AG04450 (cell line): ENCODE measurements around the gene TRIM15. TPM values are rescaled to one million over a fixed set of nuclear protein-coding genes. Genes with fewer than 3 reads are reported as not detected.

Source experiments
- CTCF ChIA-PET: fragments of 300-600, 350-600 bp; formaldehyde crosslinking; extraction: SDS; loops from one replicate; lab custom pipeline; 2022; ENCODE audit warnings: antibody characterized with exemption, inconsistent platforms; lab: Charles Lee
- POLR2A ChIA-PET: fragments of 350-600 bp; formaldehyde crosslinking; extraction: SDS; loops from one replicate; lab custom pipeline; 2021; ENCODE audit warnings: antibody characterized with exemption, inconsistent platforms; lab: Yijun Ruan, JAX
- DNase-seq: peaks from one replicate; pipeline ENCODE4 v3.0.0-alpha.2; 2011; ENCODE audit warnings: low read depth, low spot score
- H3K27ac ChIP-seq: one replicate; pipeline ENCODE4 v1.5.1; 2012; ENCODE audit warnings: low read depth, low read length, control low read depth
- H3K27me3 ChIP-seq: one replicate; pipeline ENCODE4 v1.6.0; 2012; ENCODE audit warnings: low read length; ENCODE audit not compliant: control insufficient read depth, insufficient read depth
- H3K4me3 ChIP-seq: 2 replicates; pipeline ENCODE4 v1.5.1; 2011; ENCODE audit warnings: mild to moderate bottlenecking, low read depth, low read length, control low read depth
- H3K9me3 ChIP-seq: 2 replicates; pipeline ENCODE4 v1.5.1; 2012; ENCODE audit warnings: low read length; ENCODE audit not compliant: control insufficient read depth, insufficient read depth
- polyA plus RNA-seq: library from polyadenylated mRNA; depleted of rRNA; stranded (reverse); fragments of >200 nt; gene quantifications from 2 replicates; pipeline ENCODE4 v1.2.3, GENCODE V29; 2011
- TF ChIP-seq, protein P1 (sequence below): IDR thresholded peaks from 2 replicates; pipeline ENCODE4 v1.5.1; 2011; ENCODE audit warnings: low read depth, low read length, control low read depth, inconsistent platforms

TRIM15 gene
- polyA plus RNA-seq, 1 experiment: not detected

- POLR2A ChIA-PET: no interaction called here
- Histone ChIP-seq H3K4me3 (no peak overlapping the region), H3K27me3 (peaks cover 25% of the 10 kb centered on the region), H3K9me3 (no peaks in the 10 kb centered on the region), H3K27ac (no peak overlapping the region)
- CTCF ChIA-PET: no interaction called here
- DNase-seq: no peak
- TF ChIP-seq, protein P1, sequence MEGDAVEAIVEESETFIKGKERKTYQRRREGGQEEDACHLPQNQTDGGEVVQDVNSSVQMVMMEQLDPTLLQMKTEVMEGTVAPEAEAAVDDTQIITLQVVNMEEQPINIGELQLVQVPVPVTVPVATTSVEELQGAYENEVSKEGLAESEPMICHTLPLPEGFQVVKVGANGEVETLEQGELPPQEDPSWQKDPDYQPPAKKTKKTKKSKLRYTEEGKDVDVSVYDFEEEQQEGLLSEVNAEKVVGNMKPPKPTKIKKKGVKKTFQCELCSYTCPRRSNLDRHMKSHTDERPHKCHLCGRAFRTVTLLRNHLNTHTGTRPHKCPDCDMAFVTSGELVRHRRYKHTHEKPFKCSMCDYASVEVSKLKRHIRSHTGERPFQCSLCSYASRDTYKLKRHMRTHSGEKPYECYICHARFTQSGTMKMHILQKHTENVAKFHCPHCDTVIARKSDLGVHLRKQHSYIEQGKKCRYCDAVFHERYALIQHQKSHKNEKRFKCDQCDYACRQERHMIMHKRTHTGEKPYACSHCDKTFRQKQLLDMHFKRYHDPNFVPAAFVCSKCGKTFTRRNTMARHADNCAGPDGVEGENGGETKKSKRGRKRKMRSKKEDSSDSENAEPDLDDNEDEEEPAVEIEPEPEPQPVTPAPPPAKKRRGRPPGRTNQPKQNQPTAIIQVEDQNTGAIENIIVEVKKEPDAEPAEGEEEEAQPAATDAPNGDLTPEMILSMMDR: no peak
These were observed 17.5 kb upstream of the TRIM15 start for GRCh38 chr6:30145818-30146217.

DNA sequence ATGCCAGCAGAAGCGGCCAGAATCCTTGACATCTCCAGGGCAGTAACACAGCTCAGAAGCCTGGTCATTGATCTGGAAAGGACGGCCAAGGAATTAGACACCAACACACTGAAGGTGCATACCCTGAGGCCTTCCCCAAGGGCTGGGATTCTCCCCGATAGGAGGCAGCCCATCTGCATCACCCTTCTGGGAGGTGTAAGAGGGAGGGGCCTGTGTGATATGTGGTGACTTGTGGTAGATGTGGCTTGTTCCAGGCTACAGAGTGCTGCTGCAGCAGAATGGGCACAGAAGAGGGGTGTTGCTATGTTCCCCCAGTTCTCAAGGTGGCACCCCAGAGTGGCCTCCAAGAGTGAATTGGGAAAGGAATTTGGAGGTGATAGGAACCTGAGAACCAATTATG, 16.2 kb upstream of the TRIM15 start:
- no peak overlapping the region for H3K27ac ChIP-seq
- CTCF ChIA-PET: interaction anchor here (3.0 kb wide), 1 partner anchor 15 kb away, joined by 12 read pairs; no protein-coding TSS in a partner anchor
- no peak overlapping the region for H3K4me3 ChIP-seq
- H3K9me3 ChIP-seq: no peaks in the 10 kb centered on the region
- POLR2A ChIA-PET: no interaction called here
- H3K27me3 ChIP-seq: peaks cover 19% of the 10 kb centered on the region
- DNase-seq: no peak
- TF ChIP-seq, protein P1: no peak

DNA sequence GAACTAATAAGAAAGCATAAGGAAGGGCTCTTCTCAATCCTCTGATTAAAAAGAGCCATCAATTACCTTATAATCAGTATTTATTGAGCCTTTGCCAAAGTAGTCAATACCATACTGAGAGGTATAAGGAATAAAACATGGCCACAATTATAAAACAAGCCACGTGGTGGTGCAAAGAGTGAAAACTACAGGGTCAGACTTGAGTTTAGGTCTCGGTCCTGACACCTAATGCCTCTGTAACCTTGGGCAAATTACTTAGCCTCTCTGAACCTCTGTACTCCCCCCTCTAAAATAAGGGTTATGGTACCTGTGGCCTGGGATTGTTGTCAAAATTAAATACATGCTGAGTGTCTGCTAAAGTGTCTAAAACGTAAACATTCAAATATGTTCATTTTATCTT, 14.1 kb upstream of the TRIM15 start:
- peaks cover 20% of the 10 kb centered on the region for H3K27me3 ChIP-seq
- H3K9me3 ChIP-seq: no peaks in the 10 kb centered on the region; the same call in 1 of the 2 replicates
- no peak overlapping the region for H3K27ac ChIP-seq
- no peak overlapping the region for H3K4me3 ChIP-seq
- ChIA-PET CTCF (interaction anchor here (3.0 kb wide), 1 partner anchor 17 kb away, joined by 12 read pairs; no protein-coding TSS in a partner anchor), POLR2A (no interaction called here)
- DNase-seq: no peak
- TF ChIP-seq, protein P1: no peak

GRCh38 chr6:30149858-30150550, 13.3 kb upstream of the TRIM15 start:
- POLR2A ChIA-PET: no interaction called here
- Histone ChIP-seq H3K4me3 (no peak overlapping the region), H3K27me3 (peaks cover 16% of the 10 kb centered on the region), H3K27ac (no peak overlapping the region), H3K9me3 (no peaks in the 10 kb centered on the region; the same call in 1 of the 2 replicates)
- CTCF ChIA-PET: interaction anchor here (0.6 to 0.9 kb wide), 2 partner anchors 18 to 311 kb away, joined by 3 read pairs; no protein-coding TSS in a partner anchor
- TF ChIP-seq, protein P1: no peak
- no peak for DNase-seq
